ENCODE data around the gene SLC25A29. TPM values are rescaled to one million over a fixed set of nuclear protein-coding genes. Genes with fewer than 3 reads are reported as not detected.

Gene SLC25A29
- 6.3 and 6.6 TPM in 2 replicates for polyA plus RNA-seq (2011; rRNA removed)
- polyA plus RNA-seq (2012; cell fraction: cytosol; rRNA removed): 10.4 and 15.5 TPM in 2 replicates
- polyA plus RNA-seq (2012; cell fraction: nucleus; rRNA removed): 47.7 and 76.9 TPM in 2 replicates
- 11.2 to 15.4 TPM (median 15.1 TPM) in 3 replicates for polyA plus RNA-seq (2017; fragmentation: RNase III; extraction: RNeasy Plus Mini Kit Qiagen cat#74134 plus additional on column Dnase treatment)
- polyA minus RNA-seq (2011; rRNA and poly(A)+ RNA removed): 6.0 and 6.2 TPM in 2 replicates

DNA sequence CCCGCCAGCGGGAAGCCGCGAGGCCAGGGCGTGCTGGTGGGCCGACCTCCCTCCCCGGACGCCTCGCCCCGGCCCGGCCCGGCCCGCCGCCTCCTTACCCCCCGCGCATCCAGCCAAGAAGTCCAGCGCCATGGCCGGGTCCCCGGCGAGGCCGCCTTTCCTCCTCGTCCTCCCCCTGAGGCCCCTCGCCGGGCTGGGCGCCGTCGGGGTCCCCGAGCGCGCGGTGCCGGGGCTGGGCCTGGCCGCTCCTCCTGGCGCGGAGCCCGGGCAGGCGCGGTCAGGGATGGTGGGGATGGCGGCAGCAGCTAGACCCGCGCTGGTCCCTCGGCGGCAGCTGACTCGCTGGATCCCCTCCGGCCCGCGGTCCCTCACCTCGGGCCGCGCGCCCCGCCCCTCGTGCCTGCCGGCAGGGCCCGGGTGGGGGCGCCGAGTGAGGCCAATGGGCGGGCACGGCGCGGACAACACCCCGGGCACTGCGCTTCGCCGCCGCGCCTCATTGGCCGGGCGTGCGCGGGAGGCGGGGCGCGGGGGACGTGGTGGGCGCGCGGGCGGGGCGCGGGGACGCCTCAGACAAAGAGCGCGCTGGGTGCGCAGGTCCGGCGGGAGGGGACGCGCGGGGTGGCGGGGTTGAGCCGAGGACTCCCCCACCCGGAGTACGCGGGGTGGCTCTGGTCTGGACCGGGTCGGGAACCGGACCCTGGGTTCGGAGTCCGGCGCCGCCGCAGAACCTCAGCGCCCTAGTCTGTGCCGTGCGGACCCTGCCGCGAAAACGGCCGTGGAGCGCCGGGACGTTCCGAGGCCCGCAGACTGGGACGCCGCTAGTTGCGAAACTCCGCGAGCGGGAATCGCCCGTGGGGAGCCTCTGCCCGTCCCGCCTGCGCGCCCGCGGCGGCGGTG lies at the start of gene SLC25A29:
TSS of gene SLC25A29 (minus strand) at position 344 of the 897 bp plus-strand sequence. CDS start at position 132, 212 bp downstream.
- POLR2A ChIA-PET: no interaction called here
- H3K9me3 ChIP-seq: no peaks in the 10 kb centered on the region
- DNase-seq (ENCODE audit: low read depth in 1 of 2, low spot score in 1 of 2) (peak; percentile 79 to 87), ATAC-seq (peak; percentile 75 to 86), FAIRE-seq (no peak)
- H3K27ac ChIP-seq: peak within 1 kb of the TSS; percentile 68 to 91
- H3K4me1 ChIP-seq: peaks cover 29% of the 10 kb centered on the region
- no CpG with 5 or more reads among the region's 131 CpGs for WGBS (ENCODE audit: missing lambda C conversion rate)
- peak within 1 kb of the TSS; percentile 88 for H3K4me3 ChIP-seq
- CTCF ChIA-PET: no interaction called here
- H3K4me2 ChIP-seq: peak within 1 kb of the TSS; percentile 99
- TF ChIP-seq JUN (IDR thresholded peaks at IDR 0.05) (peak in 1 of 2 experiments; percentile 25; a peak in 1 of 5 replicates), ZNF302 (CRISPR knock-in tag; IDR thresholded peaks at IDR 0.05) (no peak), FOSL2 (IDR thresholded peaks at IDR 0.05) (no peak), FOSL2 (CRISPR knock-in tag; IDR thresholded peaks at IDR 0.05) (no peak), SREBF2 (IDR thresholded peaks at IDR 0.05) (no peak), CBX2 (IDR thresholded peaks at IDR 0.05; ENCODE audit: borderline replicate concordance, low read depth) (no peak), CEBPB (IDR thresholded peaks at IDR 0.05) (peak; percentile 40 to 64; a peak in 3 of 4 replicates), BHLHE40 (IDR thresholded peaks at IDR 0.05; ENCODE audit: low read depth, low read length) (no peak), ATOH8 (CRISPR knock-in tag; IDR thresholded peaks at IDR 0.05; ENCODE audit: low read depth) (no peak), HOXA7 (CRISPR knock-in tag; IDR thresholded peaks at IDR 0.05) (no peak), EHF (CRISPR knock-in tag; IDR thresholded peaks at IDR 0.05) (no peak), GATA3 (IDR thresholded peaks at IDR 0.05; ENCODE audit: borderline replicate concordance) (no peak), CTCF (IDR thresholded peaks at IDR 0.05) (no peak), BCL3 (IDR thresholded peaks at IDR 0.05) (0 out of 3 replicates have a peak, but pooled peaks have one; percentile 41), NPAS2 (CRISPR knock-in tag; IDR thresholded peaks at IDR 0.05; ENCODE audit: borderline replicate concordance) (no peak), KDM5A (IDR thresholded peaks at IDR 0.05) (no peak), RNF2 (IDR thresholded peaks at IDR 0.05; ENCODE audit: borderline replicate concordance, low read depth) (no peak), JUNB (IDR thresholded peaks at IDR 0.05) (no peak), POLR2A (IDR thresholded peaks at IDR 0.05; ENCODE audit: low read length) (peak; percentile 62), NFE2L2 (conservative IDR thresholded peaks at IDR 0.05; ENCODE audit: low read length) (no peak), ZC3H11A (IDR thresholded peaks at IDR 0.05) (no peak), ESRRA (IDR thresholded peaks at IDR 0.05; ENCODE audit: borderline replicate concordance, low read length) (no peak), MAFK (IDR thresholded peaks at IDR 0.05; ENCODE audit: partially characterized antibody) (no peak), RCOR1 (IDR thresholded peaks at IDR 0.05; ENCODE audit: low read depth, low read length) (no peak), HOXB5 (CRISPR knock-in tag; IDR thresholded peaks at IDR 0.05) (no peak), MYC (IDR thresholded peaks at IDR 0.05; ENCODE audit: borderline replicate concordance, low read length) (no peak), CHD4 (IDR thresholded peaks at IDR 0.05; ENCODE audit: borderline replicate concordance) (no peak), SMC3 (IDR thresholded peaks at IDR 0.05) (no peak), FOXS1 (CRISPR knock-in tag; IDR thresholded peaks at IDR 0.05) (no peak), TP53 (CRISPR knock-in tag; IDR thresholded peaks at IDR 0.05) (no peak), POLR2AphosphoS2 (conservative IDR thresholded peaks at IDR 0.05; ENCODE audit: low read length) (no peak), MAX (IDR thresholded peaks at IDR 0.05) (peak; percentile 45; the same call in 1 of the 2 replicates), FOSB (CRISPR knock-in tag; IDR thresholded peaks at IDR 0.05) (no peak), EP300 (IDR thresholded peaks at IDR 0.05) (no peak)
- TF ChIP-seq, protein P1, sequence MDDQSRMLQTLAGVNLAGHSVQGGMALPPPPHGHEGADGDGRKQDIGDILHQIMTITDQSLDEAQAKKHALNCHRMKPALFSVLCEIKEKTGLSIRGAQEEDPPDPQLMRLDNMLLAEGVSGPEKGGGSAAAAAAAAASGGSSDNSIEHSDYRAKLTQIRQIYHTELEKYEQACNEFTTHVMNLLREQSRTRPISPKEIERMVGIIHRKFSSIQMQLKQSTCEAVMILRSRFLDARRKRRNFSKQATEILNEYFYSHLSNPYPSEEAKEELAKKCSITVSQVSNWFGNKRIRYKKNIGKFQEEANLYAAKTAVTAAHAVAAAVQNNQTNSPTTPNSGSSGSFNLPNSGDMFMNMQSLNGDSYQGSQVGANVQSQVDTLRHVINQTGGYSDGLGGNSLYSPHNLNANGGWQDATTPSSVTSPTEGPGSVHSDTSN (IDR thresholded peaks at IDR 0.05): no peak
- TF ChIP-seq, protein P2, sequence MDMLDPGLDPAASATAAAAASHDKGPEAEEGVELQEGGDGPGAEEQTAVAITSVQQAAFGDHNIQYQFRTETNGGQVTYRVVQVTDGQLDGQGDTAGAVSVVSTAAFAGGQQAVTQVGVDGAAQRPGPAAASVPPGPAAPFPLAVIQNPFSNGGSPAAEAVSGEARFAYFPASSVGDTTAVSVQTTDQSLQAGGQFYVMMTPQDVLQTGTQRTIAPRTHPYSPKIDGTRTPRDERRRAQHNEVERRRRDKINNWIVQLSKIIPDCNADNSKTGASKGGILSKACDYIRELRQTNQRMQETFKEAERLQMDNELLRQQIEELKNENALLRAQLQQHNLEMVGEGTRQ (IDR thresholded peaks at IDR 0.05): no peak

Measured in A549 (cell line).